Sigmoid colon (tissue), 7 donors: ENCODE data around the gene ANO9. TPM values are rescaled to one million over a fixed set of nuclear protein-coding genes. Genes with fewer than 3 reads are reported as not detected.

Experiments
- DNase-seq: peaks from one replicate; pipeline ENCODE4 v3.0.0-alpha.2; 2019
- H3K27ac ChIP-seq, 4 donors: fragments of 200-600 bp; sonication (generic); one replicate each; pipeline ENCODE4 v1.5.1; 2016 to 2019; ENCODE audit warnings: mild to moderate bottlenecking in 1 of 4
- H3K27me3 ChIP-seq, 3 donors: fragments of 200-600 bp; sonication (generic); one replicate each; pipeline ENCODE4 v1.5.1; 2019; ENCODE audit warnings: mild to moderate bottlenecking in 1 of 3
- H3K36me3 ChIP-seq, 4 donors: fragments of 200-600 bp; sonication (generic); one replicate each; pipeline ENCODE4 v1.5.1; 2016 to 2019
- H3K4me1 ChIP-seq, 4 donors: fragments of 200-600 bp; sonication (generic); one replicate each; pipeline ENCODE4 v1.5.1; 2017 to 2019
- H3K4me3 ChIP-seq, 4 donors: fragments of 200-600 bp; sonication (generic); one replicate each; pipeline ENCODE4 v1.5.1; 2017 to 2019; ENCODE audit warnings: mild to moderate bottlenecking in 2 of 4, moderate library complexity in 1 of 4
- H3K9me3 ChIP-seq, 4 donors: fragments of 200-600 bp in 3 of 4; sonication (generic) in 3 of 4; one replicate each; pipeline versions ENCODE4 v1.5.1 to v1.6.1; 2013 to 2019
- EP300 ChIP-seq, 4 donors: sonication (generic); formaldehyde crosslinking; IDR thresholded peaks; one replicate each; pipeline ENCODE4 v1.6.1; 2017; ENCODE audit warnings: antibody characterized with exemption in 4 of 4
- POLR2A ChIP-seq, 2 donors: fragments of 450-650 bp; IDR thresholded peaks; one replicate each; pipeline ENCODE4 v1.6.1; 2016; ENCODE audit warnings: antibody characterized with exemption in 2 of 2, mild to moderate bottlenecking in 2 of 2, moderate library complexity in 2 of 2
- POLR2AphosphoS5 ChIP-seq, 4 donors: sonication (generic); formaldehyde crosslinking; IDR thresholded peaks; one replicate each; pipeline ENCODE4 v1.6.1; 2017; ENCODE audit warnings: antibody characterized with exemption in 4 of 4
- WGBS, 2 donors: extraction: QIAGEN DNeasy Blood & Tissue Kit; methylation state at CpG; one replicate each; pipeline ENCODE4 v1.1.7; 2013; 5-methylcytosine and 5-hydroxymethylcytosine counted together
- intact Hi-C: fragments of 100-400 bp; cut with DNase I; formaldehyde crosslinking; loops from one replicate; pipeline ENCODE4 v1.15.1; 2023
- polyA plus RNA-seq, 3 donors: library from polyadenylated mRNA; stranded (reverse); fragments of 200-250 nt; gene quantifications; one replicate each; pipeline ENCODE4 v1.2.3, GENCODE V29; 2013
- small RNA-seq, 3 donors: library from RNA; depleted of rRNA; stranded (forward); fragments of <200 nt; gene quantifications; one replicate each; pipeline ENCODE3, GENCODE V24; 2016
- total RNA-seq, 4 donors: library from RNA; depleted of rRNA; stranded (reverse); fragments of >200 nt; gene quantifications; one replicate each; pipeline ENCODE4 v1.1.0, GENCODE V29; 2016
- TF ChIP-seq, protein P1 (sequence below), 4 experiments: fragments of 450-650 bp in 3 of 4; fragments of 200-600 bp in 1 of 4; IDR thresholded peaks; one replicate each; pipeline ENCODE4 v1.5.1; 2016 to 2019; ENCODE audit warnings: antibody characterized with exemption in 4 of 4, mild to moderate bottlenecking in 3 of 4, moderate library complexity in 2 of 4
- donor health status: healthy with polysubstance abuse.
- donor health status: Bipolar disorder and iron deficiency.
- donor health status: healthy.

ANO9 gene
- total and polyA plus RNA-seq, 7 donors = 0.14 to 123 (median 2.5) TPM

DNA sequence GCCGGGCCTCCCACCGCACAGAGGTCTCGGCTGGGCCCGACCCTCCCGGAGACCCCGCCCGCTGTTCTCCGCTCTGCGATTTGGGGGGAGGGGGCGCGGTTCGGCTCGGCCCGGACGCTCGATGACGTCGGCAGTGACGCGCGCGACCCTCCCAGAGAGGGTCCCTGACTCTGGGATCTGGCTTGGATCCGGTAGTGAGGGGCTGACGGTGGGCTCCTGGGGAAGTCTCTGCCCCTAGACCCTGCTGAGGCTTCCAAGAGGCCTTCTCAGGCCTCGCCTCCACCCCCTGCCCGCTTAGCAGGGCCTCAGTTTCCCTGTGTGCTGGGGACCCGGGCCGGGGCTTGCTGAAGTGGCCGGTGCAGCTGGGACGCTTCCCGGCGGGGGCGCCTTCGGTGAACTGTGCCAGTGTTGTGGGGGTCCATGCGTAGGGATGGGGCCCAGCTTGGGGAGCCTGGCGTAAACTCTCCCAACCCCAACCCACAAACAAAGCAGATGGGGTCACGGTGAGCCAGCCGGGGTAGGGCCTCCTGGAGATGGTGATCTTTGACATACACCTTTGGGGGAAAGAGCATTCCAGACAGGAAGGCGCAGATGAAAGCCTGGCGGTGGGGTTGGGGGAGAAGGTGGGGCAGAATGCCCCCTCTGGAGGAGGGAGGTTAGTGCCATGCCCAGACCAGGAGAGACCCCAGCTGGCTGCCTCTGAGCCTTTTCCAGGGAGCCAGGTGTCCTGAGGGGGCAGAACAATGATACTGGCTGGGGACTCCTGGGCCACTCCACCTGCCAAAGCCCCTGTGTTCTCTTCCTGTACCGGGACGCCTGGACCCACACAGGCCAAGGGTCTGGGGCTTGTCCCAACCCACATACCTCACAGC is 71.5 kb downstream of the ANO9 start:
- DNase-seq = no peak
- Histone ChIP-seq H3K9me3 (no peaks in the 10 kb centered on the region), H3K27me3 (peaks cover 10 to 35% (median 28%) of the 10 kb centered on the region in 3 donors), H3K4me1 (peaks cover 0 to 13% (median 10%) of the 10 kb centered on the region in 4 donors), H3K4me3 (peak overlapping the region in 2 of 4 donors; percentile 1 to 32), H3K36me3 (no peaks in the 10 kb centered on the region), H3K27ac (no peak overlapping the region)
- 29 to 30% methylated on average over 42 of the region's 42 CpGs for WGBS, 2 donors
- intact Hi-C loops = no loop called here
- TF ChIP-seq EP300 (IDR thresholded peaks at IDR 0.05) (no peak), POLR2AphosphoS5 (IDR thresholded peaks at IDR 0.05) (no peak), POLR2A (IDR thresholded peaks at IDR 0.05) (no peak)
- TF ChIP-seq, protein P1, sequence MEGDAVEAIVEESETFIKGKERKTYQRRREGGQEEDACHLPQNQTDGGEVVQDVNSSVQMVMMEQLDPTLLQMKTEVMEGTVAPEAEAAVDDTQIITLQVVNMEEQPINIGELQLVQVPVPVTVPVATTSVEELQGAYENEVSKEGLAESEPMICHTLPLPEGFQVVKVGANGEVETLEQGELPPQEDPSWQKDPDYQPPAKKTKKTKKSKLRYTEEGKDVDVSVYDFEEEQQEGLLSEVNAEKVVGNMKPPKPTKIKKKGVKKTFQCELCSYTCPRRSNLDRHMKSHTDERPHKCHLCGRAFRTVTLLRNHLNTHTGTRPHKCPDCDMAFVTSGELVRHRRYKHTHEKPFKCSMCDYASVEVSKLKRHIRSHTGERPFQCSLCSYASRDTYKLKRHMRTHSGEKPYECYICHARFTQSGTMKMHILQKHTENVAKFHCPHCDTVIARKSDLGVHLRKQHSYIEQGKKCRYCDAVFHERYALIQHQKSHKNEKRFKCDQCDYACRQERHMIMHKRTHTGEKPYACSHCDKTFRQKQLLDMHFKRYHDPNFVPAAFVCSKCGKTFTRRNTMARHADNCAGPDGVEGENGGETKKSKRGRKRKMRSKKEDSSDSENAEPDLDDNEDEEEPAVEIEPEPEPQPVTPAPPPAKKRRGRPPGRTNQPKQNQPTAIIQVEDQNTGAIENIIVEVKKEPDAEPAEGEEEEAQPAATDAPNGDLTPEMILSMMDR (IDR thresholded peaks at IDR 0.05) = no peak

DNA sequence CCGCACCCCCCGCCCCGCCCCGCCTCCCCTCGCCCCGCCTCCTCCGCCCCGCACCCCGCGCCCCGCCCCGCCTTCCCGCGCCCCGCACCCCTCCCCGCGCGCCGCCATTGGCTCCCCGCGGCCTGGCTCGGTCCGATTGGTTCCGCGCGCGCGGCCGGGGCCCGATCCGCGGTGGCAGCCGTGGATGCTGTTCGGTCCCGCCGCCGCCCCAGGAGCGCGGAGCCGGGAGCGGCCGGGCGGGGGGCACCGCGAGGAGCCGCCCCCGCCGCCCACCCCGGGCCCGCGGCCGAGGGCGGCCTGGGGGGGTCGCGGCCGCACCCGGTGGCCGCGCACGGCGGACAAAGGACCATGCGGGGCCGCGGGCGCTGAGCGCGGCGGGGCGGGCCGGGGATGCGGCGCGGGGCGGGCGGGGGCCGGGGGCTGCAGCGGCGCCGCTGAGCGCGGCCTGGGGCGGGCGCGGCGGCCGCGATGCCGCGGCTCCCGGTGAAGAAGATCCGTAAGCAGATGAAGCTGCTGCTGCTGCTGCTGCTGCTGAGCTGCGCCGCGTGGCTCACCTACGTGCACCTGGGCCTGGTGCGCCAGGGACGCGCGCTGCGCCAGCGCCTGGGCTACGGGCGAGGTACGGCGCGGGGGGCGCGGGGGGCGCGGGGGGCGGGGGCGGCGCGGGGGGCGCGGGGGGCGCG is 72.3 kb downstream of the ANO9 start, which contains the start of gene B4GALNT4:
Gene B4GALNT4, plus strand, starts transcription at position 164 of the 683 bp plus-strand sequence. Its CDS starts 305 bp downstream, at position 469.
- no peaks in the 10 kb centered on the region for H3K36me3 ChIP-seq
- H3K27ac ChIP-seq = peak within 1 kb of the TSS in 1 of 4 donors; percentile 31
- peaks cover 16 to 43% (median 29%) of the 10 kb centered on the region in 3 donors for H3K27me3 ChIP-seq
- 1% methylated on average over 112 to 117 of the region's 118 CpGs for WGBS, 2 donors
- intact Hi-C loops = no loop called here
- no peak for TF ChIP-seq POLR2A (IDR thresholded peaks at IDR 0.05)
- H3K4me3 ChIP-seq = peak within 1 kb of the TSS in 3 of 4 donors; percentile 31 to 47 (median 40)
- no peak for DNase-seq
- H3K4me1 ChIP-seq = peaks cover 0 to 13% (median 10%) of the 10 kb centered on the region in 4 donors
- H3K9me3 ChIP-seq = no peaks in the 10 kb centered on the region

DNA sequence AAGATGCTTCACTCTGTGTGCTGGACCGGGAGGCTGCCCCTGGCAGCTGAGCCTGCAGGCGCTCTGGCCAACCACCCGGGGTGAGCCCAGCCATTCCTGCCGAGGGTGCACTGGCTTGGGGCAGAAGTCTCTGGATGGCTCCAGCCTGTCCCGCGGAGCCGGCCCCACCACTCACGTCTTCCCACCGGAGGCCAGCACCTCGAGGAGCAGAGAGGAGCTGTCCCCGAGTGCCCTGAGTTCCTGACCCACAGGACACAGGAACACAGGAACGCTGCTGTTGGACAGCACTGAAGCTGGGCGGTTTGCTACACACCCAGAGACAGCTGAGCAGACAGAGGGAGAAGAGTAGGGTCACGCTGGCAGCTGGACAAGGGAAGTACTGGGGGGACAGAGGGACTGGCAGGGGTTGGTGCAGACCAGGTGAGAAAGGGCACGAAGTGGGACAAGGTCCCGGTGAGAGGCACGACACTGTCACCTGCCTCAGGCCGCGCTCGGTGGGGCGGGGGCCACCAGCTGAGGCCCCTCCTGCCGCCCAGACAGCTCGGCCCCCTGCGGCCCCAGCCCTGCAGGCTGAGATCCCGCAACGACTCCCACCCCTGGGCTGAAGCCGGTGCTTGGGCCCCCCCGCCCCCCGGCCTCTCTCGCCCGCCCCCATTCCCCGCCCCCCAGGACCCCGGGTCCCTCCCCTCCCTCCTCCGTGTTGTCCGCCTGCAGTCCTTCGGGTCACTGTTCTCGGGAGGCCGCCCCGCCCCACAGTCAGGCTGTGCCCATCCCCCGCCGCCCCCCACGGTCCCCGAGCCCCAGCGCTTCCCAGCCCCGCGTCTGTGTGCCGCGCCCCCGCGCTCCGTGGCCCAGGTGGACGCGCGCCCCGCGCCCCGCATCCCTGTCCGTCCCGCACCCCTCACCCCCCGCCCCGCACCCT is 73.1 kb downstream of the ANO9 start:
- intact Hi-C loops = no loop called here
- peak overlapping the region in 3 of 4 donors; percentile 31 to 47 (median 40) for H3K4me3 ChIP-seq
- no peaks in the 10 kb centered on the region for H3K9me3 ChIP-seq
- peaks cover 0 to 13% (median 10%) of the 10 kb centered on the region in 4 donors for H3K4me1 ChIP-seq
- DNase-seq = no peak
- WGBS, 2 donors = 4 to 7% methylated on average over 61 of the region's 61 CpGs
- H3K27me3 ChIP-seq = peaks cover 18 to 44% (median 34%) of the 10 kb centered on the region in 3 donors
- H3K27ac ChIP-seq = peak overlapping the region in 1 of 4 donors; percentile 31
- H3K36me3 ChIP-seq = no peaks in the 10 kb centered on the region
- TF ChIP-seq POLR2AphosphoS5 (IDR thresholded peaks at IDR 0.05) (no peak), POLR2A (IDR thresholded peaks at IDR 0.05) (no peak), EP300 (IDR thresholded peaks at IDR 0.05) (no peak)
- TF ChIP-seq, protein P1 (IDR thresholded peaks at IDR 0.05) = no peak

DNA sequence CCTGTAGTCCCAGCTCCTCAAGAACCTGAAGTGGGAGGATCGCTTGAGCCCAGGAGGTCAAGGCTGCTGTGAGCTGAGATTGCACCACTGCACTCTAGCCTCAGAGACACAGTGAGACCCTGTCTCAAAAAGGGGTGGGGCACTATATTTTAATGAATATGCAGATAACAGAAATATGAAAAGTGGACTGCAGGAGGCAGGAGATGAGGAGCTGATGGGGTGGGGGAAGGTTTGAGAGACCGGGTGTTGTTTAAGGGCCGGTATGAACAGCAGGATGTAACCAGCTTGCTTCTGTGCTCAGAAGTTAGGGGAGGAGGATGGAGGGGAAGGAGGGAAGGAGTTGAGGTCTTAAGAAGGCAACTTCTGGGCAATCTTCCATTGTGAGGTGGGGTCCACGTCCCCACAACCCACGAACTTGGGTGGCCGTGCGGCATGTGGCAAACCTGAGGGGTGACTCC is 73.8 kb downstream of the ANO9 start:
- H3K27me3 ChIP-seq = peaks cover 18 to 44% (median 34%) of the 10 kb centered on the region in 3 donors
- no peak overlapping the region for H3K27ac ChIP-seq
- no peak for DNase-seq
- H3K4me3 ChIP-seq = no peak overlapping the region
- WGBS, 2 donors = 37 to 40% methylated on average over 7 of the region's 7 CpGs
- H3K4me1 ChIP-seq = peaks cover 0 to 13% (median 10%) of the 10 kb centered on the region in 4 donors
- H3K36me3 ChIP-seq = no peaks in the 10 kb centered on the region
- no peaks in the 10 kb centered on the region for H3K9me3 ChIP-seq
- TF ChIP-seq, protein P1 (IDR thresholded peaks at IDR 0.05) = no peak
- TF ChIP-seq POLR2AphosphoS5 (IDR thresholded peaks at IDR 0.05) (no peak), EP300 (IDR thresholded peaks at IDR 0.05) (no peak), POLR2A (IDR thresholded peaks at IDR 0.05) (no peak)
- intact Hi-C loops = no loop called here

Small RNA genes within 50 kb of the gene (small RNA-seq; reads per million reads assigned to genes)
- gene RN7SL838P = 0 to 0.07 (median 0) reads per million in 3 donors

Other genes starting within 250 kb of the ANO9 start
- not detected for gene SCGB1C1, start 248.9 kb downstream of the ANO9 start, total RNA-seq
- not detected for gene SCGB1C1, start 248.9 kb downstream of the ANO9 start, polyA plus RNA-seq
- 10 to 100 TPM; 22.8 to 29.6 (median 23.8) TPM for gene BET1L, start 234.6 kb downstream of the ANO9 start, total RNA-seq
- 10 to 100 TPM; 33.8 to 48.1 (median 39.0) TPM for gene BET1L, start 234.6 kb downstream of the ANO9 start, polyA plus RNA-seq
- 100 to 1,000 TPM in 1 of 4 donors, 10 to 100 TPM in 3; 73.7 to 103 (median 86.8) TPM for gene RIC8A, start 234.3 kb downstream of the ANO9 start, total RNA-seq
- 10 to 100 TPM; 39.6 to 69.1 (median 47.9) TPM for gene RIC8A, start 234.3 kb downstream of the ANO9 start, polyA plus RNA-seq
- 10 to 100 TPM in 3 of 4 donors, 1 to 10 TPM in 1; 6.4 to 12.5 (median 11.5) TPM for gene SIRT3, start 205.7 kb downstream of the ANO9 start, total RNA-seq
- gene SIRT3, start 205.7 kb downstream of the ANO9 start, polyA plus RNA-seq = 10 to 100 TPM in 2 of 3 donors, 1 to 10 TPM in 1; 9.6 to 21.0 (median 12.5) TPM
- gene PSMD13, start 205.0 kb downstream of the ANO9 start, total RNA-seq = 100 to 1,000 TPM in 2 of 4 donors, 10 to 100 TPM in 2; 86.2 to 118 (median 99.3) TPM
- 100 to 1,000 TPM; 111 to 180 (median 138) TPM for gene PSMD13, start 205.0 kb downstream of the ANO9 start, polyA plus RNA-seq
- gene NLRP6, start 163.6 kb downstream of the ANO9 start, total RNA-seq = 1 to 10 TPM in 2 of 4 donors, under 1 TPM in 1, not detected in 1; 0.33 to 2.5 (median 1.6) TPM
- 1 to 10 TPM in 1 of 3 donors, not detected in 2; 3.3 TPM for gene NLRP6, start 163.6 kb downstream of the ANO9 start, polyA plus RNA-seq
- gene PGGHG, start 152.9 kb downstream of the ANO9 start, total RNA-seq = 10 to 100 TPM; 11.4 to 15.3 (median 13.6) TPM
- gene PGGHG, start 152.9 kb downstream of the ANO9 start, polyA plus RNA-seq = 10 to 100 TPM in 1 of 3 donors, 1 to 10 TPM in 2; 1.6 to 68.0 (median 3.6) TPM
- not detected for gene IFITM5, start 142.5 kb downstream of the ANO9 start, total RNA-seq
- not detected for gene IFITM5, start 142.5 kb downstream of the ANO9 start, polyA plus RNA-seq
- gene IFITM2, start 134.2 kb downstream of the ANO9 start, total RNA-seq = 100 to 1,000 TPM in 3 of 4 donors, 10 to 100 TPM in 1; 79.8 to 187 (median 141) TPM
- 100 to 1,000 TPM in 2 of 3 donors, 10 to 100 TPM in 1; 73.3 to 461 (median 164) TPM for gene IFITM2, start 134.2 kb downstream of the ANO9 start, polyA plus RNA-seq
- 10 to 100 TPM; 82.4 to 94.2 (median 92.6) TPM for gene IFITM1, start 128.0 kb downstream of the ANO9 start, total RNA-seq
- gene IFITM1, start 128.0 kb downstream of the ANO9 start, polyA plus RNA-seq = 100 to 1,000 TPM in 1 of 3 donors, 10 to 100 TPM in 2; 41.2 to 580 (median 58.9) TPM
- gene IFITM3, start 121.2 kb downstream of the ANO9 start, total RNA-seq = 100 to 1,000 TPM; 278 to 463 (median 291) TPM
- 1,000 to 10,000 TPM in 1 of 3 donors, 100 to 1,000 TPM in 2; 116 to 1,104 (median 383) TPM for gene IFITM3, start 121.2 kb downstream of the ANO9 start, polyA plus RNA-seq
- gene B4GALNT4, start 72.5 kb downstream of the ANO9 start, total RNA-seq = 1 to 10 TPM; 1.4 to 9.1 (median 2.7) TPM
- gene B4GALNT4, start 72.5 kb downstream of the ANO9 start, polyA plus RNA-seq = 1 to 10 TPM in 2 of 3 donors, not detected in 1; 7.6 to 7.8 TPM
- under 1 TPM in 2 of 4 donors, not detected in 2; 0.27 to 0.71 TPM for gene PKP3, start 47.8 kb downstream of the ANO9 start, total RNA-seq
- gene PKP3, start 47.8 kb downstream of the ANO9 start, polyA plus RNA-seq = 100 to 1,000 TPM in 1 of 3 donors, 10 to 100 TPM in 2; 57.1 to 140 (median 86.7) TPM
- gene SIGIRR, start 27.0 kb downstream of the ANO9 start, total RNA-seq = 10 to 100 TPM; 51.0 to 70.9 (median 53.1) TPM
- 100 to 1,000 TPM in 1 of 3 donors, 10 to 100 TPM in 2; 46.8 to 122 (median 50.2) TPM for gene SIGIRR, start 27.0 kb downstream of the ANO9 start, polyA plus RNA-seq
- 10 to 100 TPM; 30.1 to 76.2 (median 44.6) TPM for gene PTDSS2, start 8.3 kb upstream of the ANO9 start, total RNA-seq
- 10 to 100 TPM in 1 of 3 donors, 1 to 10 TPM in 2; 4.8 to 29.0 (median 6.5) TPM for gene PTDSS2, start 8.3 kb upstream of the ANO9 start, polyA plus RNA-seq
- 100 to 1,000 TPM; 150 to 210 (median 160) TPM for gene RNH1, start 65.2 kb upstream of the ANO9 start, total RNA-seq
- 100 to 1,000 TPM; 101 to 126 (median 108) TPM for gene RNH1, start 65.2 kb upstream of the ANO9 start, polyA plus RNA-seq
- 10 to 100 TPM; 27.8 to 59.3 (median 32.8) TPM for gene HRAS, start 93.6 kb upstream of the ANO9 start, total RNA-seq
- 10 to 100 TPM; 44.6 to 76.1 (median 66.1) TPM for gene HRAS, start 93.6 kb upstream of the ANO9 start, polyA plus RNA-seq
- under 1 TPM in 1 of 4 donors, not detected in 3; 0.14 TPM for gene LRRC56, start 95.5 kb upstream of the ANO9 start, total RNA-seq
- 1 to 10 TPM; 2.4 to 5.9 (median 5.8) TPM for gene LRRC56, start 95.5 kb upstream of the ANO9 start, polyA plus RNA-seq
- gene LMNTD2, start 118.7 kb upstream of the ANO9 start, total RNA-seq = 1 to 10 TPM in 1 of 4 donors, under 1 TPM in 2, not detected in 1; 0.66 to 1.4 (median 0.68) TPM
- 1 to 10 TPM; 1.2 to 6.3 (median 3.5) TPM for gene LMNTD2, start 118.7 kb upstream of the ANO9 start, polyA plus RNA-seq
- gene RASSF7, start 119.0 kb upstream of the ANO9 start, total RNA-seq = 1 to 10 TPM; 3.0 to 5.4 (median 3.8) TPM
- gene RASSF7, start 119.0 kb upstream of the ANO9 start, polyA plus RNA-seq = 100 to 1,000 TPM in 1 of 3 donors, 10 to 100 TPM in 2; 72.4 to 122 (median 94.9) TPM
- gene PHRF1, start 134.5 kb upstream of the ANO9 start, total RNA-seq = 10 to 100 TPM; 11.8 to 21.2 (median 17.9) TPM
- 10 to 100 TPM in 2 of 3 donors, 1 to 10 TPM in 1; 6.6 to 29.3 (median 11.3) TPM for gene PHRF1, start 134.5 kb upstream of the ANO9 start, polyA plus RNA-seq
- 10 to 100 TPM in 3 of 4 donors, 1 to 10 TPM in 1; 8.6 to 18.2 (median 14.2) TPM for gene IRF7, start 173.9 kb upstream of the ANO9 start, total RNA-seq
- 10 to 100 TPM; 10.8 to 73.9 (median 26.8) TPM for gene IRF7, start 173.9 kb upstream of the ANO9 start, polyA plus RNA-seq
- gene CDHR5, start 182.9 kb upstream of the ANO9 start, total RNA-seq = 1 to 10 TPM in 2 of 4 donors, not detected in 2; 1.8 to 1.9 TPM
- gene CDHR5, start 182.9 kb upstream of the ANO9 start, polyA plus RNA-seq = 100 to 1,000 TPM in 1 of 3 donors, 10 to 100 TPM in 2; 18.0 to 136 (median 29.4) TPM
- gene SCT, start 185.2 kb upstream of the ANO9 start, total RNA-seq = not detected
- gene SCT, start 185.2 kb upstream of the ANO9 start, polyA plus RNA-seq = 1 to 10 TPM in 1 of 3 donors, not detected in 2; 1.1 TPM
- gene DRD4, start 195.3 kb upstream of the ANO9 start, total RNA-seq = 1 to 10 TPM in 1 of 4 donors, under 1 TPM in 1, not detected in 2; 0.41 to 2.2 TPM
- gene DRD4, start 195.3 kb upstream of the ANO9 start, polyA plus RNA-seq = under 1 TPM in 1 of 3 donors, not detected in 2; 0.28 TPM